Adrenal gland (tissue), 5 donors: Measurements from ENCODE around the gene IER5.

ENCODE experiments used
- CTCF ChIP-seq, 6 experiments: fragments of 450-650 bp in 4 of 6; fragments of 200-600 bp in 2 of 6; sonication (generic) in 1 of 6; IDR thresholded peaks; 1 replicate in 5 of 6; 2 replicates in 1 of 6; pipeline versions ENCODE4 v1.5.1 to v1.8.0; 2016 to 2021; ENCODE audit warnings: antibody characterized with exemption in 6 of 6, mild to moderate bottlenecking in 2 of 6, moderate library complexity in 1 of 6
- POLR2A ChIP-seq, 2 donors: fragments of 450-650 bp; IDR thresholded peaks; one replicate each; pipeline ENCODE4 v1.6.1; 2017; ENCODE audit warnings: antibody characterized with exemption in 2 of 2, mild to moderate bottlenecking in 2 of 2, moderate library complexity in 1 of 2
- donor health status: DM: no; HTN: no; CAD: no.

- TF ChIP-seq POLR2A (IDR thresholded peaks at IDR 0.05) (no peak), CTCF (IDR thresholded peaks at IDR 0.05) (no peak)
These were observed 37.8 kb downstream of the IER5 start for GRCh38 chr1:181126289-181126688.
